GM06990 (cell line): Measurements from ENCODE around the gene MPZL3.

ENCODE experiments used
- DNase-seq: peaks from one replicate; pipeline ENCODE4 v3.0.0-alpha.2; 2011; ENCODE audit not compliant: insufficient read length; ENCODE audit errors: extremely low read depth
- H3K27me3 ChIP-seq: replicated peaks from 2 replicates; pipeline ENCODE4 v1.6.0; 2011; ENCODE audit warnings: low read length; ENCODE audit not compliant: control insufficient read depth, insufficient read depth
- H3K36me3 ChIP-seq: 2 replicates; pipeline ENCODE4 v1.5.1; 2011; ENCODE audit warnings: low read length; ENCODE audit not compliant: control insufficient read depth, insufficient read depth
- H3K4me3 ChIP-seq: replicated peaks from 2 replicates; pipeline ENCODE4 v1.5.1; 2011; ENCODE audit warnings: low read depth, mild to moderate bottlenecking, control low read depth, low read length
- TF ChIP-seq, protein P1 (sequence below): IDR thresholded peaks from 2 replicates; pipeline ENCODE4 v1.5.1; 2011; ENCODE audit warnings: low read length, control low read depth, mild to moderate bottlenecking, inconsistent platforms; ENCODE audit not compliant: insufficient read depth, poor library complexity, severe bottlenecking

MPZL3 gene

GRCh38 chr11:118205606-118206378, 46.4 kb downstream of the MPZL3 start:
- Histone ChIP-seq H3K36me3 (no peaks in the 10 kb centered on the region), H3K27me3 (peaks cover 2% of the 10 kb centered on the region), H3K4me3 (no peak overlapping the region)
- TF ChIP-seq, protein P1, sequence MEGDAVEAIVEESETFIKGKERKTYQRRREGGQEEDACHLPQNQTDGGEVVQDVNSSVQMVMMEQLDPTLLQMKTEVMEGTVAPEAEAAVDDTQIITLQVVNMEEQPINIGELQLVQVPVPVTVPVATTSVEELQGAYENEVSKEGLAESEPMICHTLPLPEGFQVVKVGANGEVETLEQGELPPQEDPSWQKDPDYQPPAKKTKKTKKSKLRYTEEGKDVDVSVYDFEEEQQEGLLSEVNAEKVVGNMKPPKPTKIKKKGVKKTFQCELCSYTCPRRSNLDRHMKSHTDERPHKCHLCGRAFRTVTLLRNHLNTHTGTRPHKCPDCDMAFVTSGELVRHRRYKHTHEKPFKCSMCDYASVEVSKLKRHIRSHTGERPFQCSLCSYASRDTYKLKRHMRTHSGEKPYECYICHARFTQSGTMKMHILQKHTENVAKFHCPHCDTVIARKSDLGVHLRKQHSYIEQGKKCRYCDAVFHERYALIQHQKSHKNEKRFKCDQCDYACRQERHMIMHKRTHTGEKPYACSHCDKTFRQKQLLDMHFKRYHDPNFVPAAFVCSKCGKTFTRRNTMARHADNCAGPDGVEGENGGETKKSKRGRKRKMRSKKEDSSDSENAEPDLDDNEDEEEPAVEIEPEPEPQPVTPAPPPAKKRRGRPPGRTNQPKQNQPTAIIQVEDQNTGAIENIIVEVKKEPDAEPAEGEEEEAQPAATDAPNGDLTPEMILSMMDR: no peak
- no peak for DNase-seq

DNA sequence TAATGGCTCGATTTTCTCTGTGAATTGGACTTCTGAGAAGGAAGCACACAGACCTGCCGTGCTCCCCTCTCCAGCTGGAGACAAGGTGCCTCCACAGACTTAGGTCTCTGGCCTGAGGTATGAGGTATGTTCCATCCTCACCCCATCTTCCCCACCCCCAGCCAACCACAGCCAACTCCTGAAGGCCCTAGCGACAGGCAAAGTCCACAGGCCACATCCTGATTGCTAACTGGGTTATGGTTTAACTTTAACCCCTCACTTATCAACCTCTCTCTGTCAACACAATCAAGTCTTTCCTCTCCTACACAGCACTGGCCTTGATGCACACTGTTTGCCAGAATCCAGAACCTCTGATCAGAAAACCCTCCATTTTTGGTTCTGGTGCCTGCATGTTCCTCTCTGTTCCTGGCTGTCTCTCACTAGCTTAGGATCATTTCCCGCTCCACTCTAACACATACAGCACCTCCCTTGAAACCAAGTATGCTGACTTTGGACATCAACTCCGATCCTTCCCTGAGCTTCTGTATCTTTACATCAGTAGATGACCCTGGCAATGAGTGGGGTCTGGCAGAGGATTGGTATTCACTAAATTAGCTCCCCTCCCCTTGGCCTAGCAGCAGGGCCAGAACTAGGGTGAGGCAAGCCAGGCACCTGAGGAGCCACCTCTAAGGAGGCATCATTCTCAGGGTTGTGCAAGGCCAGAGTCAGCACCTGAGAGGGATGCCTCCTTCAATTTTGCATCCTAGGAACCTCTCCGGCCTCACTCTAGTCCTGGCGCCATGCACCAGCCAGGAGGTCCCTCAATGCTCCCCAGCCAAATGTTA, 49.4 kb downstream of the MPZL3 start:
- Histone ChIP-seq H3K27me3 (peaks cover 2% of the 10 kb centered on the region), H3K36me3 (no peaks in the 10 kb centered on the region), H3K4me3 (no peak overlapping the region)
- TF ChIP-seq, protein P1: no peak
- no peak for DNase-seq

DNA sequence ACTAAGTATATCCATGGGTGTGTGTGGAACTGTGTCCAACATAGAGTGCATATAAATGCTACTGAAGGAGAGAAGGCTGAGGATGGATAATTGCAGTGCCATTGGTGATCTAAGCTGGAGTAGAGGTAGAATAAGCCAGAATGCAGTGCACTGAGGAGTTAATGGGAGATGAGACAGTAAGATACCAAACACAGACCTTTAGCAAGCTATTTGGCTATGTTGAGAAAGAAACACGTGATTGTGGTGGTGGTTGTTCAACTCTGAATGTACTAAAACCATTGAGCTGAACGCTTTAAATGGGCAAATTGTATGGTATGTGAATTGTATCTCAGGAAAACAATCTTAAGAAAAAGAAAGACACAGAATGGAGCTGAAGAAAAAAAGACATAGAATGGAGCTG, 50.2 kb downstream of the MPZL3 start:
- H3K36me3 ChIP-seq: no peaks in the 10 kb centered on the region
- peaks cover 2% of the 10 kb centered on the region for H3K27me3 ChIP-seq
- TF ChIP-seq, protein P1: no peak
- no peak for DNase-seq
- H3K4me3 ChIP-seq: no peak overlapping the region

DNA sequence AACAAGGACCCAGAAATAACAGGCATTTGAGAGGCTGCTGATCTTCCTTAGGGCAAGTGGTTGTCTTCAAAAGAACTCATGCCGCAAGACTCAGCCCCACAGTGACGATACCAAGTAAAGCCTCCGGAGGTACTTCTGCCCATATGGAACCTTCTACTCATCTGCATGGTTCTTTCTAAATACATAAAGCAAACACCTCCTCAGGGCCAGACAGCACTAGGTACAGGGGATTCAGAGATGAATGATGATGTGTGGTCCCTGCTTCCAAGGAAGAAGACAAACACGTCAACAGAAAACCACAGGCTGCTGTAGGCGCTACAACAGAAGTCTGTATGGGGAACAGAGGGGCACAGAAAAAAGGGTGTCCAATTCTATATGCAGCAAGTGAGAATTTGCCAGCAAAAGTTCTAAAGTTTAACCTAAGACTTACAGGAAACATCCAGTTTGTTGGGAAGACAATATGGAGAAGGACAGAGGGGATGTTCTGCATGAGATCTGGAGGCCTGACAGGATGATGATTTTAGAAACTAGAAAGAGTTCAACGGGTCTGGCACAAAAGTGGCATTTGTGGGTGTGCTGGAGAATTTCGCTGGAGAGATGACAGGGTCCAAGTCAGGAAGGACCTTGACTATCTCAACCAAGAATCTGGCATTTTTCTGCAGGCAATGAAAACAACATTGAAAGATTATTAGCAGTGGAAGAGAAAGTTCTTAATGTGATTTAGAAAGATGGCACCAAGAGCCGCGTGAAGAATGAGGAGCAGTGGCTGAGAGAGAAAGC, 51.1 kb downstream of the MPZL3 start:
- H3K27me3 ChIP-seq: peaks cover 2% of the 10 kb centered on the region
- H3K36me3 ChIP-seq: no peaks in the 10 kb centered on the region
- TF ChIP-seq, protein P1: no peak
- H3K4me3 ChIP-seq: no peak overlapping the region
- no peak for DNase-seq

DNA sequence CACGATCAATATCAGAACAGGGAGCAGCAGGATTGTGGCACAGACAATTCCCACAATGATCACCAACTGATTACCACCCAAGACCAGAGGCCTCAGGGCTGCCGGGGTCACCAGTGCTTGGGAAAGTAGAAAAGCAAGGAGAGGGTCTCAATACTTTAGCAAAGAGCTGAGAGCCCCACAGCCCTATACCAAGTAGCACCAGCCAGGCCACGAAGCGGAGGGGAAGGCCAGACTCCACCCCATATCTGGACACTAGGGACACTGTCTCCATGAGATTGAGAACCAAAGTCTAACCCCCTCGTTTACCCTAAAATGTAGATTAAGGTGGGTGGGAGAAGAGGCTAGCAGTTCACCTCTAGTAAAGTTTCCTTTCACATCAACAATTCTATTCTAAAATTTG, 51.7 kb downstream of the MPZL3 start:
- H3K36me3 ChIP-seq: no peaks in the 10 kb centered on the region
- H3K4me3 ChIP-seq: no peak overlapping the region
- H3K27me3 ChIP-seq: peaks cover 2% of the 10 kb centered on the region
- DNase-seq: no peak
- TF ChIP-seq, protein P1: no peak
